Vagina (tissue), 2 donors: ENCODE measurements around the gene FRMD4A. TPM values are rescaled to one million over a fixed set of nuclear protein-coding genes. Genes with fewer than 3 reads are reported as not detected.
A peak's percentile ranks its signal among the peaks of the same experiment; 100 is the strongest.

Experiments used
- DNase-seq, 2 donors: peaks; one replicate each; pipeline ENCODE4 v3.0.0-alpha.2; 2017; ENCODE audit errors: extremely low spot score in 2 of 2
- H3K27ac ChIP-seq: fragments of 200-600 bp; sonication (generic); one replicate; pipeline ENCODE4 v1.5.1; 2019
- H3K27me3 ChIP-seq: fragments of 200-600 bp; sonication (generic); one replicate; pipeline ENCODE4 v1.5.1; 2019
- H3K36me3 ChIP-seq, 2 donors: fragments of 200-600 bp; sonication (generic); one replicate each; pipeline ENCODE4 v1.5.1; 2017 to 2019
- H3K4me1 ChIP-seq: fragments of 200-600 bp; sonication (generic); one replicate; pipeline ENCODE4 v1.5.1; 2019
- H3K4me3 ChIP-seq, 2 donors: fragments of 200-600 bp; sonication (generic); 1 replicate in 1 of 2; 2 replicates in 1 of 2; pipeline ENCODE4 v1.5.1; 2016 to 2019
- H3K9me3 ChIP-seq: fragments of 200-600 bp; sonication (generic); one replicate; pipeline ENCODE4 v1.5.1; 2019
- POLR2A ChIP-seq, 2 donors: fragments of 450-650 bp; IDR thresholded peaks; one replicate each; pipeline ENCODE4 v1.6.1; 2017; ENCODE audit warnings: antibody characterized with exemption in 2 of 2, mild to moderate bottlenecking in 2 of 2, moderate library complexity in 2 of 2
- POLR2AphosphoS5 ChIP-seq, 2 donors: sonication (generic); formaldehyde crosslinking; IDR thresholded peaks; one replicate each; pipeline ENCODE4 v1.9.0; 2017; ENCODE audit warnings: antibody characterized with exemption in 2 of 2, mild to moderate bottlenecking in 2 of 2, low read depth in 1 of 2; ENCODE audit not compliant: insufficient read depth in 1 of 2
- intact Hi-C: fragments of 100-400 bp; cut with DNase I; formaldehyde crosslinking; loops from one replicate; pipeline ENCODE4 v1.15.1; 2023
- total RNA-seq: library from RNA; depleted of rRNA; stranded (reverse); fragments of >200 nt; gene quantifications from one replicate; pipeline ENCODE4 v1.2.3, GENCODE V29; 2016
- TF ChIP-seq, protein P1 (sequence below), 3 experiments: fragments of 450-650 bp in 2 of 3; fragments of 200-600 bp in 1 of 3; sonication (generic) in 1 of 3; IDR thresholded peaks; one replicate each; pipeline ENCODE4 v1.5.1; 2017 to 2019; ENCODE audit warnings: antibody characterized with exemption in 3 of 3, mild to moderate bottlenecking in 2 of 3, moderate library complexity in 2 of 3

FRMD4A gene
- total RNA-seq, 1 donor from 2014 or later, result 24.8 TPM

DNA sequence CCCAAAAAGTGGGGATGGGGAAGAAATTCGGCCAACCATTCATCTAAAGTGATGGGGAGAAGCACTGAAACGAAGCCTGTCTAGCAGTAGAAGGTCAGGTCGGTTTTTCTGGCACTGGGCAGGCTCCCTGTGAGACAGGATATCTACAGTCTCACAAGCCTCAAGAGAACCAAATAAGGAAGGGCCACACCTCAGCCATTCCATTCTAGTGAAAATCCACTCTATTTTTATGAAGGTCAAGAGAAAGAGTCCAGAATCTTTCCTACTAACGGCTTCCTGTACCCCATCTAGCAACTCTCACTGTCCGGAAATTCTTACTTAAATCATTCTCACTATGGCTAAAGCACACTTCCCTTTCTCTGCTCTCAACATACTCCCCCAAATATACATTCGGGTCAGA, 476.9 kb downstream of the FRMD4A start:
- Histone ChIP-seq H3K4me3 (no peak overlapping the region), H3K9me3 (no peaks in the 10 kb centered on the region), H3K27me3 (no peaks in the 10 kb centered on the region), H3K4me1 (peaks cover 7% of the 10 kb centered on the region), H3K27ac (peak overlapping the region; percentile 27), H3K36me3 (no peaks in the 10 kb centered on the region)
- no peak for DNase-seq
- TF ChIP-seq, protein P1, sequence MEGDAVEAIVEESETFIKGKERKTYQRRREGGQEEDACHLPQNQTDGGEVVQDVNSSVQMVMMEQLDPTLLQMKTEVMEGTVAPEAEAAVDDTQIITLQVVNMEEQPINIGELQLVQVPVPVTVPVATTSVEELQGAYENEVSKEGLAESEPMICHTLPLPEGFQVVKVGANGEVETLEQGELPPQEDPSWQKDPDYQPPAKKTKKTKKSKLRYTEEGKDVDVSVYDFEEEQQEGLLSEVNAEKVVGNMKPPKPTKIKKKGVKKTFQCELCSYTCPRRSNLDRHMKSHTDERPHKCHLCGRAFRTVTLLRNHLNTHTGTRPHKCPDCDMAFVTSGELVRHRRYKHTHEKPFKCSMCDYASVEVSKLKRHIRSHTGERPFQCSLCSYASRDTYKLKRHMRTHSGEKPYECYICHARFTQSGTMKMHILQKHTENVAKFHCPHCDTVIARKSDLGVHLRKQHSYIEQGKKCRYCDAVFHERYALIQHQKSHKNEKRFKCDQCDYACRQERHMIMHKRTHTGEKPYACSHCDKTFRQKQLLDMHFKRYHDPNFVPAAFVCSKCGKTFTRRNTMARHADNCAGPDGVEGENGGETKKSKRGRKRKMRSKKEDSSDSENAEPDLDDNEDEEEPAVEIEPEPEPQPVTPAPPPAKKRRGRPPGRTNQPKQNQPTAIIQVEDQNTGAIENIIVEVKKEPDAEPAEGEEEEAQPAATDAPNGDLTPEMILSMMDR (IDR thresholded peaks at IDR 0.05), result no peak
- TF ChIP-seq POLR2A (IDR thresholded peaks at IDR 0.05) (no peak), POLR2AphosphoS5 (IDR thresholded peaks at IDR 0.05; ENCODE audit: insufficient read depth in 1 of 2, low read depth in 1 of 2) (peak in 1 of 2 donors; percentile 60)
- intact Hi-C loops, result no loop called here

- intact Hi-C loops, result no loop called here
- Histone ChIP-seq H3K27me3 (no peaks in the 10 kb centered on the region), H3K36me3 (no peaks in the 10 kb centered on the region), H3K9me3 (no peaks in the 10 kb centered on the region), H3K4me1 (peaks cover 8% of the 10 kb centered on the region), H3K27ac (peak overlapping the region; percentile 27), H3K4me3 (no peak overlapping the region)
- no peak for DNase-seq
- TF ChIP-seq POLR2A (IDR thresholded peaks at IDR 0.05) (no peak), POLR2AphosphoS5 (IDR thresholded peaks at IDR 0.05; ENCODE audit: insufficient read depth in 1 of 2, low read depth in 1 of 2) (no peak)
- TF ChIP-seq, protein P1 (IDR thresholded peaks at IDR 0.05), result no peak
Observed at GRCh38 chr10:13852872-13853271, 477.9 kb downstream of the FRMD4A start.

DNA sequence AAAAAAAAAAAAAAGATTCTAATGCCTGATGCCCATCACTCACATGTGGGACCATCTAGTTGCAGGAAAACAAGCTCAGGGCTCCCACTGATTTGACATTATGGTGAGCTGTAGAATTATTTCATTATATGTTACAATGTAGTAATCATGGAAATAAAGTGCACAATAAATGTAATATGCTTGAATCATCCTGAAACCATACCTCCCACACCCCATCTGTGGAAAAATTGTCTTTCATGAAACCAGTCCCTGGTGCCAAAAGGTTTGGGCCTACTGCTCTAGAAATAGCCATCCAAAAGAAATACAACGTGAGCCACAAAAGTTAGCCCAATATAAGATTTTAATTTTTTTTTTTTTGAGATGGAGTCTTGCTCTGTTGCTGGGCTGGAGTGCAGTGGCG, 478.8 kb downstream of the FRMD4A start:
- Histone ChIP-seq H3K36me3 (no peaks in the 10 kb centered on the region), H3K9me3 (no peaks in the 10 kb centered on the region), H3K27me3 (no peaks in the 10 kb centered on the region), H3K4me1 (peaks cover 17% of the 10 kb centered on the region), H3K4me3 (no peak overlapping the region), H3K27ac (no peak overlapping the region)
- intact Hi-C loops, result no loop called here
- no peak for TF ChIP-seq POLR2AphosphoS5 (IDR thresholded peaks at IDR 0.05; ENCODE audit: insufficient read depth in 1 of 2, low read depth in 1 of 2)
- no peak for TF ChIP-seq POLR2A (IDR thresholded peaks at IDR 0.05)
- TF ChIP-seq, protein P1 (IDR thresholded peaks at IDR 0.05), result no peak
- DNase-seq, result no peak

GRCh38 chr10:13848520-13849445, 481.9 kb downstream of the FRMD4A start:
- intact Hi-C loops, result no loop called here
- H3K27me3 ChIP-seq, result no peaks in the 10 kb centered on the region
- no peaks in the 10 kb centered on the region for H3K36me3 ChIP-seq
- H3K4me3 ChIP-seq, result no peak overlapping the region
- peaks cover 17% of the 10 kb centered on the region for H3K4me1 ChIP-seq
- no peak overlapping the region for H3K27ac ChIP-seq
- DNase-seq, result no peak
- no peak for TF ChIP-seq POLR2AphosphoS5 (IDR thresholded peaks at IDR 0.05; ENCODE audit: insufficient read depth in 1 of 2, low read depth in 1 of 2)
- TF ChIP-seq, protein P1 (IDR thresholded peaks at IDR 0.05), result no peak
- no peak for TF ChIP-seq POLR2A (IDR thresholded peaks at IDR 0.05)
- H3K9me3 ChIP-seq, result no peaks in the 10 kb centered on the region

DNA sequence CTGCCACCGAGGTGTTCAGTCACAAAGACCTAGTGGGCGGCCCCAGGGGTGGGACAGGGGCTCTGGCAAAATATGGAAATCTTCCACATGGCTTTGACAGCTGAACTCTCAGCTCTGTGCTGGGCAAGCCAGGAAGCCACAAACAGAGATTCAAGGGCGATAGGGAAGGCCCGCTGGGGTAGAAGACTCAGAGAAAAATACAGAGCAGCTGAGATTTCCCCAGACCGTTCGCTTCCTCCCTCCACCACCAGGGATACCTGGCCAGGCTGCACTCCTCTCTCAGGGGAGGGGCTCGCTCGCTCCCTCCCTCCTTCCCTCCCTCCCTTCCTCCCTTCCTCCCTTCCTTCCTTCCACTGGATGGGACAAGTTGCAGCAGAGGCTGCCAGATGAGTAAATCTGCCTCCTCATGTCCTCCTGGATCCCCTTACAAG, 483.5 kb downstream of the FRMD4A start:
- DNase-seq, result no peak

More for the DNA sequence above, 483.5 kb downstream of the FRMD4A start:
- Histone ChIP-seq H3K27ac (no peak overlapping the region), H3K4me1 (peaks cover 10% of the 10 kb centered on the region), H3K27me3 (no peaks in the 10 kb centered on the region), H3K9me3 (no peaks in the 10 kb centered on the region), H3K36me3 (no peaks in the 10 kb centered on the region), H3K4me3 (no peak overlapping the region)
- TF ChIP-seq POLR2A (IDR thresholded peaks at IDR 0.05), result no peak
- TF ChIP-seq, protein P1 (IDR thresholded peaks at IDR 0.05), result no peak
- TF ChIP-seq POLR2AphosphoS5 (IDR thresholded peaks at IDR 0.05; ENCODE audit: insufficient read depth in 1 of 2, low read depth in 1 of 2), result no peak
- intact Hi-C loops, result no loop called here
